PC-9 (cell line): ENCODE data around the gene SPAG17. TPM values are rescaled to one million over a fixed set of nuclear protein-coding genes. Genes with fewer than 3 reads are reported as not detected.

Experiments
- BruUV-seq: library from RNA; stranded (reverse); fragments of 400-500 nt; replicated peaks from 2 replicates; lab custom pipeline; 2021; lab: Mats Ljungman, UMichigan
- CTCF ChIA-PET: fragments of 300-600 bp; sonication (Branson Sonifier 250); formaldehyde crosslinking; loops from one replicate; lab custom pipeline; 2022; ENCODE audit warnings: antibody characterized with exemption; lab: Charles Lee
- POLR2A ChIA-PET: fragments of 300-600 bp; sonication (Branson Sonifier 250); formaldehyde crosslinking; loops from one replicate; lab custom pipeline; 2022; ENCODE audit warnings: antibody characterized with exemption; ENCODE audit not compliant: unreplicated experiment; lab: Charles Lee
- DNase-seq, 2 experiments: peaks; one replicate each; pipeline versions ENCODE4 v3.0.0 to v3.0.0-alpha.2; 2015 to 2022; ENCODE audit warnings: mixed read lengths in 1 of 2
- H2AFZ ChIP-seq: fragments of 200-600 bp; sonication (generic); 2 replicates; pipeline ENCODE4 v1.8.1; 2017; ENCODE audit warnings: antibody characterized with exemption
- H3F3A ChIP-seq: fragments of 200-600 bp; sonication (generic); 2 replicates; pipeline ENCODE4 v1.8.1; 2017; ENCODE audit warnings: antibody characterized with exemption, mild to moderate bottlenecking, low read depth; ENCODE audit not compliant: insufficient read depth
- H3K27ac ChIP-seq: fragments of 200-600 bp; sonication (generic); 2 replicates; pipeline ENCODE4 v1.6.1; 2016; ENCODE audit warnings: mixed run types
- H3K27me3 ChIP-seq: fragments of 200-600 bp; sonication (generic); 2 replicates; pipeline ENCODE4 v1.6.1; 2016; ENCODE audit warnings: low read depth, mixed run types; ENCODE audit not compliant: insufficient read depth
- H3K36me3 ChIP-seq: fragments of 200-600 bp; sonication (generic); 2 replicates; pipeline ENCODE4 v1.6.1; 2016; ENCODE audit warnings: low read depth, mixed run types
- H3K4me1 ChIP-seq: fragments of 200-600 bp; sonication (generic); replicated peaks from 2 replicates; pipeline ENCODE4 v1.6.1; 2016; ENCODE audit warnings: mixed run types; ENCODE audit not compliant: insufficient read depth
- H3K4me2 ChIP-seq: fragments of 200-600 bp; sonication (generic); 2 replicates; pipeline ENCODE4 v1.6.1; 2017; ENCODE audit warnings: mixed run types
- H3K4me3 ChIP-seq: fragments of 200-600 bp; sonication (generic); 2 replicates; pipeline ENCODE4 v1.6.1; 2016; ENCODE audit warnings: mixed run types
- H3K79me2 ChIP-seq: fragments of 200-600 bp; sonication (generic); 2 replicates; pipeline ENCODE4 v1.6.1; 2017; ENCODE audit warnings: low read depth, mixed run types
- H3K9me2 ChIP-seq: fragments of 200-600 bp; sonication (generic); 2 replicates; pipeline ENCODE4 v1.8.1; 2017; ENCODE audit warnings: mild to moderate bottlenecking; ENCODE audit not compliant: insufficient read depth
- H3K9me3 ChIP-seq: fragments of 200-600 bp; sonication (generic); 2 replicates; pipeline ENCODE4 v1.8.1; 2016; ENCODE audit warnings: low read depth; ENCODE audit not compliant: insufficient read depth
- H4K20me1 ChIP-seq: fragments of 200-600 bp; sonication (generic); 2 replicates; pipeline ENCODE4 v1.8.1; 2017; ENCODE audit not compliant: insufficient read depth
- EZH2 ChIP-seq: fragments of 200-600 bp; sonication (generic); IDR thresholded peaks from 2 replicates; pipeline ENCODE4 v1.8.0; 2017; ENCODE audit warnings: antibody characterized with exemption, low read depth
- intact Hi-C: fragments of 100-400 bp; cut with micrococcal nuclease; formaldehyde crosslinking; loops from one replicate; pipeline ENCODE4 v1.10.0; 2022; ENCODE audit not compliant: unreplicated experiment
- total RNA-seq: library from RNA; stranded (reverse); gene quantifications from 2 replicates; pipeline ENCODE4 v1.2.3, GENCODE V29; 2021
- TF ChIP-seq, protein P1 (sequence below): fragments of 200-600 bp; sonication (generic); conservative IDR thresholded peaks from 2 replicates; pipeline ENCODE4 v1.6.1; 2017; ENCODE audit warnings: mixed run types, antibody characterized with exemption, mild to moderate bottlenecking, moderate library complexity

The SPAG17 gene
- total RNA-seq, 1 experiment from 2014 or later, result not detected

DNA sequence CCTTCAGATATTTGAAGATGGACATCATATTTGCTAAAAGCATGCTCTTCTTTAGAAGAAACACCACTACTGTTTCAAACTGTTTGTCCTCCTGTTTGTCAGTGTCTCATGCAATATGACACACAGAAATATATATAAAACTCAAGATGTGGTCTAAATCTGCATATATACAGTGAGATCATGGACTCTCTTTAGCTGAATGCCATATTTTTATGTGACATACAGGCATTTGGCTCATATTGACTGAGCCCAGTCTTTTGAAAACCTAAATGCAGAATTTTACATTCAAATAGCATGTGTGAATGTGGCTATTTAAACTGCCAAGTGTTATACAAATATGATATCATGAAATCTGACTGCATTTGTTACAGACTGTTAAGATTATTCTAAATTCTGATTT is 274.0 kb downstream of the SPAG17 start:
- H3K4me2 ChIP-seq, result no peak overlapping the region
- no peaks in the 10 kb centered on the region for H3K27me3 ChIP-seq
- H3K4me3 ChIP-seq, result no peak overlapping the region
- H3K9me3 ChIP-seq, result no peaks in the 10 kb centered on the region
- CTCF ChIA-PET, result no interaction called here
- no peaks in the 10 kb centered on the region for H3F3A ChIP-seq
- peaks cover 3% of the 10 kb centered on the region; the same call in 1 of the 2 replicates for H4K20me1 ChIP-seq
- intact Hi-C loops, result no loop called here
- no TSS peak for BruUV-seq
- TF ChIP-seq, protein P1, sequence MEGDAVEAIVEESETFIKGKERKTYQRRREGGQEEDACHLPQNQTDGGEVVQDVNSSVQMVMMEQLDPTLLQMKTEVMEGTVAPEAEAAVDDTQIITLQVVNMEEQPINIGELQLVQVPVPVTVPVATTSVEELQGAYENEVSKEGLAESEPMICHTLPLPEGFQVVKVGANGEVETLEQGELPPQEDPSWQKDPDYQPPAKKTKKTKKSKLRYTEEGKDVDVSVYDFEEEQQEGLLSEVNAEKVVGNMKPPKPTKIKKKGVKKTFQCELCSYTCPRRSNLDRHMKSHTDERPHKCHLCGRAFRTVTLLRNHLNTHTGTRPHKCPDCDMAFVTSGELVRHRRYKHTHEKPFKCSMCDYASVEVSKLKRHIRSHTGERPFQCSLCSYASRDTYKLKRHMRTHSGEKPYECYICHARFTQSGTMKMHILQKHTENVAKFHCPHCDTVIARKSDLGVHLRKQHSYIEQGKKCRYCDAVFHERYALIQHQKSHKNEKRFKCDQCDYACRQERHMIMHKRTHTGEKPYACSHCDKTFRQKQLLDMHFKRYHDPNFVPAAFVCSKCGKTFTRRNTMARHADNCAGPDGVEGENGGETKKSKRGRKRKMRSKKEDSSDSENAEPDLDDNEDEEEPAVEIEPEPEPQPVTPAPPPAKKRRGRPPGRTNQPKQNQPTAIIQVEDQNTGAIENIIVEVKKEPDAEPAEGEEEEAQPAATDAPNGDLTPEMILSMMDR, result no peak
- no peak for TF ChIP-seq EZH2
- no peak for DNase-seq
- H3K9me2 ChIP-seq, result no peaks in the 10 kb centered on the region
- no peak overlapping the region for H3K27ac ChIP-seq
- H3K4me1 ChIP-seq, result no peaks in the 10 kb centered on the region
- peaks cover 42% of the 10 kb centered on the region for H3K36me3 ChIP-seq
- POLR2A ChIA-PET, result no interaction called here
- no peak overlapping the region for H2AFZ ChIP-seq
- no peaks in the 10 kb centered on the region for H3K79me2 ChIP-seq

DNA sequence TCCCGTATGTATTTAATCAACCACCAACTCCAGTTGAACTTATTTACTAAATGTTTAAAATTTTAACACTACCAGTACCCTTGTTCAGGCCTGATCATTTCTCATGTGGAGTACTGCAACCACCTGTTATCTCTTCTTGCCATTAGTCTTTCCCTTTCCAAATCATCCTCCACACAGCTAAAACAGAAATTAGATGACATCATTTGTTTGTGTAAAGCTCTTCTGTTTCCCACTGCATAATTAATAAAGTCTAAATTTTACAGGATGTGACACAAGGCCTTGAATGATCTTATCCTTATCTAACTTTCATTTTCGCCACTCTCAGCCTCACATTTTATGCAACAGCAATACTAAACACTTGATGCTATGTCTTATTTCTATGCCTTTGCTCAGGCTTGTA is 280.0 kb downstream of the SPAG17 start:
- Histone ChIP-seq H3K79me2 (no peaks in the 10 kb centered on the region), H3K36me3 (peaks cover 42% of the 10 kb centered on the region), H3K9me2 (no peaks in the 10 kb centered on the region), H3K27me3 (no peaks in the 10 kb centered on the region), H3K4me3 (no peak overlapping the region), H4K20me1 (peaks cover 6% of the 10 kb centered on the region; the same call in 1 of the 2 replicates), H2AFZ (no peak overlapping the region), H3K27ac (no peak overlapping the region), H3F3A (no peaks in the 10 kb centered on the region), H3K9me3 (no peaks in the 10 kb centered on the region), H3K4me2 (no peak overlapping the region), H3K4me1 (no peaks in the 10 kb centered on the region)
- no peak for DNase-seq
- no peak for TF ChIP-seq EZH2
- TF ChIP-seq, protein P1, result no peak
- intact Hi-C loops, result no loop called here
- ChIA-PET CTCF (interaction anchor here (0.5 kb wide), 1 partner anchor 147 kb away, joined by 3 read pairs; no protein-coding TSS in a partner anchor), POLR2A (no interaction called here)
- BruUV-seq, result no TSS peak

DNA sequence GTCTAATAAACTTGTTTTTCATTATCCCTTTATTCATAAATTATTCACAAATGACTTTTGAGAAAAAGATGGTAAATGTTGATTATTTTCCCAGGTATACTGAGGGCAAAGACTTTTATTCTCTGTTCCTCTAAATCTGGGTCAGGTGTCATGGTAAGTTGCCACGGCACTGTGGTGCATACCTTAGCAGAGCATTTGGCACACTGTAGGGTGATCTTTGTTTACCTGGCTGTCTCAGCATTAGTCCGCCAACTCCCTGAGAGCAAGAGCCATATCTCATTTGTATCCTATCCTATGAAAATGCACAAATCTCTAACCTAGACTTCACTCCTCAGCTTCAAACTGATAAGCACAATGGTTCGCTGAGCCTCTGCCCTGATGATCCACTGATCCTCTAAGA is 280.5 kb downstream of the SPAG17 start:
- H3K9me2 ChIP-seq, result no peaks in the 10 kb centered on the region
- H3K27ac ChIP-seq, result no peak overlapping the region
- POLR2A ChIA-PET, result no interaction called here
- peaks cover 42% of the 10 kb centered on the region for H3K36me3 ChIP-seq
- H3K79me2 ChIP-seq, result no peaks in the 10 kb centered on the region
- no TSS peak for BruUV-seq
- no peak overlapping the region for H2AFZ ChIP-seq
- no peaks in the 10 kb centered on the region for H3K9me3 ChIP-seq
- H3K27me3 ChIP-seq, result no peaks in the 10 kb centered on the region
- H3K4me2 ChIP-seq, result no peak overlapping the region
- no peak for DNase-seq
- no peaks in the 10 kb centered on the region for H3K4me1 ChIP-seq
- TF ChIP-seq EZH2, result no peak
- TF ChIP-seq, protein P1, result no peak
- H4K20me1 ChIP-seq, result peaks cover 6% of the 10 kb centered on the region; the same call in 1 of the 2 replicates
- CTCF ChIA-PET, result no interaction called here
- no peak overlapping the region for H3K4me3 ChIP-seq
- no peaks in the 10 kb centered on the region for H3F3A ChIP-seq
- intact Hi-C loops, result no loop called here
